Hematopoietic multipotent progenitor cell treated with erythropoietin and hydrocortisone succinate and interleukin-3 and kit ligand, for 8 days (in vitro differentiated cells): ENCODE data around the gene RNU1-3.
"Not testable (repeated sequence)": the region's sequence is repeated elsewhere in the genome, so short reads cannot be mapped to it uniquely, and the experiment has no call there.

Source experiments
- DNase-seq: peaks from one replicate; pipeline ENCODE4 v3.0.0-alpha.2; 2015

Gene RNU1-3

GRCh38 chr1:16649960-16650359, 16.8 kb downstream of the RNU1-3 start:
- DNase-seq = not testable (repeated sequence)

- DNase-seq = not testable (repeated sequence)
Measured at GRCh38 chr1:16649390-16649789, 17.4 kb downstream of the RNU1-3 start.

DNA sequence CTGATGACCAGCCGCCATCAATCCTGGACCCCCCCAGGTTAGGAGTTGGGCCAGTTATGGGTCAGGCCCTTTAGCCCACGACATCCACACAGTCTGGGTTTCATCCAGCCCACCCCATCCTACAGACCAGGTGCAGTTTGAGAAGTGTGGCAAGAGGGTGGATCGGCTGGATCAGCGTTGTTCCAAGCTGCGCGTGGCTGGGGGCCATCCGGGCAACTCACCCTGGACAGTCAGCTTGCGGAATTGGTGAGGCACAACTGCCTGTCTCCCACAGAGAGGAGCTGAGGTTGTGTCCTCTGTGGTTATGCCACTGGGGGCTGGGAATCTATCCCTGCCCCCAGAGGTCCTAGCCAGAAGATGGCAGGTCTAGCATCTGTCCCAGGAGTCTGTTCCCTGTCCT, 18.0 kb downstream of the RNU1-3 start:
- DNase-seq = not testable (repeated sequence)

GRCh38 chr1:16648250-16648649, 18.5 kb downstream of the RNU1-3 start:
- not testable (repeated sequence) for DNase-seq

DNA sequence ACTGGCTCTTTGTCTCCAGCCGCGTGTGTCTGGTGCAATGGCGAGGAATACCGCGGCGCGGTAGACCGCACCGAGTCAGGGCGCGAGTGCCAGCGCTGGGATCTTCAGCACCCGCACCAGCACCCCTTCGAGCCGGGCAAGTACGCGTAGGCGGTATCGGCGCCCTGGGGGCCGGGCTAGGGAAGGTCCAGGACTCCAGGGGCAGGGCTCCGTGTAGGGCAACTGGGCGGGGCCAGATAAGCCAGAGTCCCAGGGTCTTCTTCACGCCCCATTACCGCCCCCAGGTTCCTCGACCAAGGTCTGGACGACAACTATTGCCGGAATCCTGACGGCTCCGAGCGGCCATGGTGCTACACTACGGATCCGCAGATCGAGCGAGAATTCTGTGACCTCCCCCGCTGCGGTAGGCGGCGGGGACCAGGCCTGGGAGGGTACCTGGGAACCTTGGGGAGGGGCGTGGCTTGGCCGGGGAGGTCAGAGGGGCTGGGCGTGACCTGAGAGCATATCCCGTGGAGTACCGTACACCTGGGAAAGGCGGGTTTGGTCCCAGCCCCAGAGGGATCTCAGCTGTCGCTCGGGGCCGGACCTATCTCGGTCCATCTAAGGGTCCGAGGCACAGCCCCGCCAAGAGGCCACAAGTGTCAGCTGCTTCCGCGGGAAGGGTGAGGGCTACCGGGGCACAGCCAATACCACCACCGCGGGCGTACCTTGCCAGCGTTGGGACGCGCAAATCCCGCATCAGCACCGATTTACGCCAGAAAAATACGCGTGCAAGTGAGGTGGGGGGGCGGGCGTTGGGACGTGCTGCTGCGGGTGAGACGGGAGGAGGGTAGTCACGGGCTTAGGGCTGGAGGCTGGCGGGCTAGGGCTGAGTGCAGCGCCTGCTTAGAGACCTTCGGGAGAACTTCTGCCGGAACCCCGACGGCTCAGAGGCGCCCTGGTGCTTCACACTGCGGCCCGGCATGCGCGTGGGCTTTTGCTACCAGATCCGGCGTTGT, 19.3 kb downstream of the RNU1-3 start:
- not testable (repeated sequence) for DNase-seq

DNA sequence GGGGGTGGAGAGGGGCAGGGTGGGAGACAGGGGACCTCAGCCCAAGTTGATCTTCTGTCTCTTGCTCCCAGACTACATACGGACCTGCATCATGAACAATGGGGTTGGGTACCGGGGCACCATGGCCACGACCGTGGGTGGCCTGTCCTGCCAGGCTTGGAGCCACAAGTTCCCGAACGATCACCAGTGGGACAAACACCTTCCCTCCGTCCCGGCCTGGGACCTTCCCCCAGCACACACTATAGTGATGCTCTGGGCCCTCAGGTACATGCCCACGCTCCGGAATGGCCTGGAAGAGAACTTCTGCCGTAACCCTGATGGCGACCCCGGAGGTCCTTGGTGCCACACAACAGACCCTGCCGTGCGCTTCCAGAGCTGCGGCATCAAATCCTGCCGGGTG, 20.0 kb downstream of the RNU1-3 start:
- not testable (repeated sequence) for DNase-seq

DNA sequence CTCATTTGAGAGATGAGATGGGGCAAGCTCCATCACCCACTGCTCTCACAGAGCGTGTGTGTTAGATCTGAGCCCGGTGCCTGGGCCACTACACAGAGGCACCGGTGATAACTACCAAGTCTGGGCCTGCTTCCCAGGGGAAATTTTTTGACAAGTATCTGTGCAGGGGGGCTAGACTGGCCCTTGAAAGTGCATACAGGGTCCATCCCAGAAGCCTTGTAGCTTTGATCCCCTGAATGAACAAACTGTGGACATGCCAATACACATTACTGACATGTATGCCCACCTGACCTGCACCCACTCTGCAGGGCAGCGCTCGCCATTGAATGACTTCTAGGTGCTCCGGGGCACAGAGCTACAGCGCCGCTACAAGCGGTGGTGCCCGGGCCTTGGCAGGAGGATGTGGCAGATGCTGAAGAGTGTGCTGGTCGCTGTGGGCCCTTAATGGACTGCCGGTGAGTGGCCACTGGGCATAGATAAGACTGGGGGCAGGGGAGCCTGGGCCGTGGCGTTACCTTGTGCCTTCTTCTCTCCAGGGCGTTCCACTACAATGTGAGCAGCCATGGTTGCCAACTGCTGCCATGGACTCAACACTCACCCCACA, 20.6 kb downstream of the RNU1-3 start:
- not testable (repeated sequence) for DNase-seq

- DNase-seq = peak; percentile 16
Measured at GRCh38 chr1:16645271-16646060, 21.3 kb downstream of the RNU1-3 start.

DNA sequence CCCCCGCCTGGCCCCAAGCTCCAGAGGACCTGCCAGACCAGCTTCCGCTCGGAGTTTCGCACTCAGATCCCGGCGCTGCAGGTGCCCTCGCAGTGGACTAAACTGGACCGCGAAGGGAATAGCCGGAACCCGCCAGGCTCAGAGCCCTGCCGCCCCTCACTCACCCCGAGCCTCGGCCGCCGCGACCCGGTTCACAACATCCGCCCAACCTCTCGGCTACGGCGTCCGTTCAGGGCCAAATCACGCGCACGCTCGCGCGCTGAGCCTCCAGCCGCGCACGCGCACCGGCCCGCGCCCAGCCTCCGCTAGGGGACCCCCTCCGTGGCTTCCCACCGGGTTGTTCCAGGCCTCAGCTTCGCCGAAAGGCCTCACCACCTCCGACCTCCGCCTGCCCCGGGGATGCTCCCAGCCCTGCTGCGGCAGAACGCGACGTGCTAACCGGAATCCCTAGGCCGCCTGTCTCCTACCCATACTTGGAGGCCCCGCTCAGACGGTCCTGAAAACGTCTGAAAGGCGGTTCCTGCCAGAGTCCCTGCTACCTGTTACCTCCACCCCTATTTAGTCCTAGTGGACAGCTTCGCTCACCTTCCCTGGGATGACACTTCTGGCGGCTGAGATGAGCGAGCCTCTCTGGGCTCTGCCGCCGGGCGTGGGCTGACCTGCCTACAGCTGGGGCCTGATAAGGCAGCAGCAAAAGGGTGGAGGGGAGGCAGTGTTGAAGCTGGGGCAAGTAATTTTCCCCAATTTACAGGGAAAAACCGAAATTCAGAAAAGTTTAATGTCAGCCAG, 22.1 kb downstream of the RNU1-3 start:
- peak; percentile 90 for DNase-seq

GRCh38 chr1:16644193-16644481, 22.6 kb downstream of the RNU1-3 start:
- DNase-seq = no peak

- DNase-seq = peak; percentile 88
Measured at GRCh38 chr1:16643476-16644192, 23.1 kb downstream of the RNU1-3 start.

DNA sequence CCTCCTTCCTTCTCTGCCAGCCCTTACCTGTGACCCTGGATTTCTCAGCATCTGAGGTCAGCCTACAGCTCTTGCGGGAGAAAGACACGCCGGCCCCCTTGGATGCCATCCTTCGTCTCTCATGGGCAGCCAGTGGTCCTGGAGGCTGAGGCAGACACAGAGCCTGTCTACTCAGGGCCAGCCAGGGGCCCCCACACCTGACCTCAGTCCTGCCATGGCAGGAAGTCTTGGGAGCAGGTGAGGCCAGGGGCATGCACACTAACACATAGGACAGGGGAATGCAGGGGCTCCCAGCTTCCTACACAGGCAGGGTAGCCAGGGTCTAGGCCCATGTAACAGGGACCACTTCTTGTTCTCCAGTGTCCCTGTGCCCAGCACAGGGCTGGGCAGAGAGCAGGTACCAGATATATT, 23.7 kb downstream of the RNU1-3 start:
- DNase-seq = not testable (repeated sequence)

GRCh38 chr1:16642025-16642966, 24.5 kb downstream of the RNU1-3 start:
- DNase-seq = not testable (repeated sequence)

GRCh38 chr1:16641159-16641975, 25.4 kb downstream of the RNU1-3 start:
- DNase-seq = not testable (repeated sequence)

GRCh38 chr1:16639091-16640031, 27.4 kb downstream of the RNU1-3 start:
- not testable (repeated sequence) for DNase-seq

DNA sequence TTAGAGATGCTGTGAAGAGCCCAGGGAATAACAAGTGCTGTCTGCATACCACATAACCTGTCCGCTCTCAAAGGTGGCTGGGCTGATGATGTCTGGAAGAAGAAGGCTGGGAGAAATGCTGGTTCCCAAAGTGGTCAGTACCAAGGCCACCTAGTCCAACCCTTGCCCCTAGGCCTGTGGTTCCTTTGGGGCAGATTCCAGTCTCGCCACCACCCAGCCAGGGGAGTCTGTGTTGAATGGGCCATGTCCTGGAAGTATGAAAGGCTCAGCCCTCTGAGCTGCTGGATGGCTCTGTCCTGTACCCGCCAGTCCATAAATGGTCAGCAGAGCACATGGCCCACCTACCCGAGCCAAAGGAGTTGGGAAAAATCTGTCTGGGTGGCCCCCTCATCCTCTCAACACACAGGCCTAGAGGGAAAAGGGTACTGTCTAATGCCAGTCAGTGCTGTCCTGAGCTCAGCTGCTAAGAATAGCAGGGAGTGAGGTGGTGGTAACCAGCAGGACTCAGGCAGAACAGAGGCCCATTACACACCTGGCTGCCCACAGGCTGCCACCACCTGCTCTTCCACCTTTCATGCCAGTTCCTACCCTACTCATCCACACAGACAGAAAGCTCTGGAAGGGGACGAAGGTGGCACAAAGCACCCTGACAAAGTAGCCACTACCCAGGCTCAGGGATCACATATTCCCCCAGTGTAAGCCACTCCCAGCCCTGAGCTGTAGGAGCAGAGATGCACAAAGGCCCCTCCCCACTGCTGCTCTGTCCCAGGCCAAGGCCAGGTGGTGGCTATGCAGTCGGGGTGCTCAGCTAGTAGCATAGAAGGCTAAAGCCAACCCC, 28.6 kb downstream of the RNU1-3 start:
- DNase-seq = not testable (repeated sequence)

DNA sequence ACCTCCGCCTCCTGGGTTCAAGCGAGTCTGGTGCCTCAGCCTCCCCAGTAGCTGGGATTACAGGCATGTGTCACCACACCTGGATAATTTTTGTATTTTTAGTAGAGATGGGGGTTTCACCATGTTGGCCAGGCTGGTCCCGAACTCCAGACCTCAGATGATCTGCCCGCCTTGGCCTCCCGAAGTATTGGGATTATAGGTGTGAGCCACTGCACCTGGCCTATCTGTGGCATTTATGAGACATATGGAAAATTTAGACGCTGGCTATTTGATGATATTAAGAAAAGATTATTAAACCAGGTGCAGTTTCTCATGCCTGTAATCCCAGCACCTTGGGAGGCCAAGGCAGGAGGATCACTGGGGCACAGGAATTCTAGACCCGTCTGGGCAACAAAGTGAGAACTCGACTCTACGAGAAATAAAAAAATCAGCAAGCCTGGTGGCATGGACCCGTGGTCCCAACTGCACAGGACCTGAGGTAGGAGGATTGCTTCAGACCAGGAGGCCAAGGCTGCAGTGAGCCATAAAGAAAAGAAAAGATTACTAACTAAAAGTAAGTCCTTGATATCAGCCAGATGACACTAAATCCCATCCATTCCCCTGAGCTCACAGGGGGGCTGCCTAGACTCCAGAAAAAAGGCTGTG, 30.1 kb downstream of the RNU1-3 start:
- not testable (repeated sequence) for DNase-seq
